ENCODE measurements around the gene IL17RC.

GRCh38 chr3:9914559-9915253 is 2.2 kb upstream of the IL17RC start:
- TF ChIP-seq CTCF (conservative IDR thresholded peaks at IDR 0.05; ENCODE audit: low read length) (no peak), EZH2phosphoT487 (IDR thresholded peaks at IDR 0.05; ENCODE audit: borderline replicate concordance) (no peak)

Data from Loucy (cell line).